ENCODE results near the gene MEIS1. TPM values are rescaled to one million over a fixed set of nuclear protein-coding genes. Genes with fewer than 3 reads are reported as not detected.
A peak's percentile ranks its signal among the peaks of the same experiment; 100 is the strongest.

Gene MEIS1
- total RNA-seq, 1 donor from 2014 or later: 3.4 TPM

- no peak for TF ChIP-seq EZH2 (IDR thresholded peaks at IDR 0.05; ENCODE audit: insufficient read depth, low read length)
- TF ChIP-seq, protein P1, sequence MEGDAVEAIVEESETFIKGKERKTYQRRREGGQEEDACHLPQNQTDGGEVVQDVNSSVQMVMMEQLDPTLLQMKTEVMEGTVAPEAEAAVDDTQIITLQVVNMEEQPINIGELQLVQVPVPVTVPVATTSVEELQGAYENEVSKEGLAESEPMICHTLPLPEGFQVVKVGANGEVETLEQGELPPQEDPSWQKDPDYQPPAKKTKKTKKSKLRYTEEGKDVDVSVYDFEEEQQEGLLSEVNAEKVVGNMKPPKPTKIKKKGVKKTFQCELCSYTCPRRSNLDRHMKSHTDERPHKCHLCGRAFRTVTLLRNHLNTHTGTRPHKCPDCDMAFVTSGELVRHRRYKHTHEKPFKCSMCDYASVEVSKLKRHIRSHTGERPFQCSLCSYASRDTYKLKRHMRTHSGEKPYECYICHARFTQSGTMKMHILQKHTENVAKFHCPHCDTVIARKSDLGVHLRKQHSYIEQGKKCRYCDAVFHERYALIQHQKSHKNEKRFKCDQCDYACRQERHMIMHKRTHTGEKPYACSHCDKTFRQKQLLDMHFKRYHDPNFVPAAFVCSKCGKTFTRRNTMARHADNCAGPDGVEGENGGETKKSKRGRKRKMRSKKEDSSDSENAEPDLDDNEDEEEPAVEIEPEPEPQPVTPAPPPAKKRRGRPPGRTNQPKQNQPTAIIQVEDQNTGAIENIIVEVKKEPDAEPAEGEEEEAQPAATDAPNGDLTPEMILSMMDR (IDR thresholded peaks at IDR 0.05; ENCODE audit: insufficient read depth, low read depth, low read length): no peak
- DNase-seq (ENCODE audit: low read depth) (no peak), FAIRE-seq (no peak)
- no peak overlapping the region for H2AFZ ChIP-seq (ENCODE audit: low read depth, low read length)
- Mint-ChIP-seq H3K4me3 (ENCODE audit: unreplicated experiment) (no peak overlapping the region), H3K27ac (ENCODE audit: unreplicated experiment) (no peak overlapping the region), H3K36me3 (ENCODE audit: low read depth, unreplicated experiment) (no peaks in the 10 kb centered on the region), H3K9me3 (ENCODE audit: unreplicated experiment) (peaks cover 3% of the 10 kb centered on the region), H3K27me3 (ENCODE audit: low read depth, unreplicated experiment) (no peaks in the 10 kb centered on the region), H3K4me1 (ENCODE audit: low read depth, unreplicated experiment) (no peaks in the 10 kb centered on the region)
- H3K79me2 ChIP-seq (ENCODE audit: insufficient read depth, low read length): no peaks in the 10 kb centered on the region
- H3K4me3 ChIP-seq (ENCODE audit: insufficient read depth, low read depth, low read length): no peak overlapping the region
- no peaks in the 10 kb centered on the region for H3K9me3 ChIP-seq (ENCODE audit: insufficient read depth, low read depth, low read length)
- no peak overlapping the region for H3K9ac ChIP-seq (ENCODE audit: low read length)
- H3K27ac ChIP-seq (ENCODE audit: low read depth, low read length): no peak overlapping the region
- peaks cover 5% of the 10 kb centered on the region for H4K20me1 ChIP-seq (ENCODE audit: insufficient read depth, low read length)
- peaks cover 10% of the 10 kb centered on the region for H3K4me1 ChIP-seq (ENCODE audit: insufficient read depth, low read length)
- H3K36me3 ChIP-seq (ENCODE audit: insufficient read depth, low read length): no peaks in the 10 kb centered on the region
- no peaks in the 10 kb centered on the region for H3K27me3 ChIP-seq (ENCODE audit: insufficient read depth, low read length)
- H3K4me2 ChIP-seq (ENCODE audit: low read length): no peak overlapping the region
Measured at GRCh38 chr2:66488946-66489345, 54.0 kb downstream of the MEIS1 start.

GRCh38 chr2:66489436-66489835 lies 54.5 kb downstream of the MEIS1 start:
- Mint-ChIP-seq H3K27me3 (ENCODE audit: low read depth, unreplicated experiment) (no peaks in the 10 kb centered on the region), H3K4me3 (ENCODE audit: unreplicated experiment) (no peak overlapping the region), H3K36me3 (ENCODE audit: low read depth, unreplicated experiment) (no peaks in the 10 kb centered on the region), H3K4me1 (ENCODE audit: low read depth, unreplicated experiment) (no peaks in the 10 kb centered on the region), H3K9me3 (ENCODE audit: unreplicated experiment) (peaks cover 3% of the 10 kb centered on the region), H3K27ac (ENCODE audit: unreplicated experiment) (no peak overlapping the region)
- Histone ChIP-seq H3K27ac (ENCODE audit: low read depth, low read length) (no peak overlapping the region), H3K4me1 (ENCODE audit: insufficient read depth, low read length) (peaks cover 12% of the 10 kb centered on the region), H3K79me2 (ENCODE audit: insufficient read depth, low read length) (no peaks in the 10 kb centered on the region), H3K9ac (ENCODE audit: low read length) (no peak overlapping the region), H2AFZ (ENCODE audit: low read depth, low read length) (no peak overlapping the region), H3K36me3 (ENCODE audit: insufficient read depth, low read length) (no peaks in the 10 kb centered on the region), H3K27me3 (ENCODE audit: insufficient read depth, low read length) (no peaks in the 10 kb centered on the region), H3K9me3 (ENCODE audit: insufficient read depth, low read depth, low read length) (no peaks in the 10 kb centered on the region), H3K4me2 (ENCODE audit: low read length) (no peak overlapping the region), H4K20me1 (ENCODE audit: insufficient read depth, low read length) (peaks cover 5% of the 10 kb centered on the region), H3K4me3 (ENCODE audit: insufficient read depth, low read depth, low read length) (no peak overlapping the region)
- DNase-seq (ENCODE audit: low read depth) (no peak), FAIRE-seq (no peak)
- TF ChIP-seq EZH2 (IDR thresholded peaks at IDR 0.05; ENCODE audit: insufficient read depth, low read length): no peak
- TF ChIP-seq, protein P1 (IDR thresholded peaks at IDR 0.05; ENCODE audit: insufficient read depth, low read depth, low read length): no peak

GRCh38 chr2:66490588-66491001 lies 55.7 kb downstream of the MEIS1 start:
- Histone ChIP-seq H3K27me3 (ENCODE audit: insufficient read depth, low read length) (no peaks in the 10 kb centered on the region), H3K4me2 (ENCODE audit: low read length) (peak overlapping the region; percentile 19), H4K20me1 (ENCODE audit: insufficient read depth, low read length) (peaks cover 5% of the 10 kb centered on the region), H3K9ac (ENCODE audit: low read length) (no peak overlapping the region), H2AFZ (ENCODE audit: low read depth, low read length) (no peak overlapping the region), H3K4me1 (ENCODE audit: insufficient read depth, low read length) (peaks cover 19% of the 10 kb centered on the region), H3K4me3 (ENCODE audit: insufficient read depth, low read depth, low read length) (no peak overlapping the region), H3K9me3 (ENCODE audit: insufficient read depth, low read depth, low read length) (no peaks in the 10 kb centered on the region), H3K36me3 (ENCODE audit: insufficient read depth, low read length) (no peaks in the 10 kb centered on the region), H3K79me2 (ENCODE audit: insufficient read depth, low read length) (no peaks in the 10 kb centered on the region), H3K27ac (ENCODE audit: low read depth, low read length) (no peak overlapping the region)
- Mint-ChIP-seq H3K36me3 (ENCODE audit: low read depth, unreplicated experiment) (no peaks in the 10 kb centered on the region), H3K4me3 (ENCODE audit: unreplicated experiment) (no peak overlapping the region), H3K4me1 (ENCODE audit: low read depth, unreplicated experiment) (no peaks in the 10 kb centered on the region), H3K27me3 (ENCODE audit: low read depth, unreplicated experiment) (no peaks in the 10 kb centered on the region), H3K9me3 (ENCODE audit: unreplicated experiment) (peaks cover 3% of the 10 kb centered on the region), H3K27ac (ENCODE audit: unreplicated experiment) (no peak overlapping the region)
- FAIRE-seq: no peak
- TF ChIP-seq, protein P1 (IDR thresholded peaks at IDR 0.05; ENCODE audit: insufficient read depth, low read depth, low read length): no peak
- peak; percentile 49 for DNase-seq (ENCODE audit: low read depth)

Measured in astrocyte (in vitro differentiated cells and primary cell).